ENCODE measurements around the gene NFE2L2.

NFE2L2 gene

GRCh38 chr2:177264209-177264692 lies 276 bp downstream of the NFE2L2 start:
- Histone ChIP-seq H3K4me3 (ENCODE audit: low read depth, low read length) (peak overlapping the region; percentile 69), H3K27ac (ENCODE audit: low read depth, low read length) (peak overlapping the region; percentile 98; the same call in 1 of the 2 replicates), H3K9ac (ENCODE audit: low read length) (peak overlapping the region; percentile 97), H3K9me3 (ENCODE audit: control insufficient read depth, insufficient read depth, low read depth, low read length) (peaks cover 2% of the 10 kb centered on the region; the same call in 1 of the 2 replicates), H3K4me1 (ENCODE audit: control insufficient read depth, insufficient read depth, low read length) (peaks cover 33% of the 10 kb centered on the region), H3K36me3 (ENCODE audit: control insufficient read depth, insufficient read depth, low read length) (peaks cover 3% of the 10 kb centered on the region), H3K27me3 (ENCODE audit: control insufficient read depth, insufficient read depth, low read length) (no peaks in the 10 kb centered on the region)

GRCh38 chr2:177263451-177264208 lies 897 bp downstream of the NFE2L2 start:
- peak overlapping the region; percentile 97 for H3K9ac ChIP-seq (ENCODE audit: low read length)
- peak overlapping the region; percentile 69 for H3K4me3 ChIP-seq (ENCODE audit: low read depth, low read length)
- H3K4me1 ChIP-seq (ENCODE audit: control insufficient read depth, insufficient read depth, low read length) = peaks cover 33% of the 10 kb centered on the region
- H3K36me3 ChIP-seq (ENCODE audit: control insufficient read depth, insufficient read depth, low read length) = peaks cover 8% of the 10 kb centered on the region
- H3K27me3 ChIP-seq (ENCODE audit: control insufficient read depth, insufficient read depth, low read length) = no peaks in the 10 kb centered on the region
- peaks cover 9% of the 10 kb centered on the region for H3K9me3 ChIP-seq (ENCODE audit: control insufficient read depth, insufficient read depth, low read depth, low read length)
- H3K27ac ChIP-seq (ENCODE audit: low read depth, low read length) = peak overlapping the region; percentile 98; the same call in 1 of the 2 replicates

DNA sequence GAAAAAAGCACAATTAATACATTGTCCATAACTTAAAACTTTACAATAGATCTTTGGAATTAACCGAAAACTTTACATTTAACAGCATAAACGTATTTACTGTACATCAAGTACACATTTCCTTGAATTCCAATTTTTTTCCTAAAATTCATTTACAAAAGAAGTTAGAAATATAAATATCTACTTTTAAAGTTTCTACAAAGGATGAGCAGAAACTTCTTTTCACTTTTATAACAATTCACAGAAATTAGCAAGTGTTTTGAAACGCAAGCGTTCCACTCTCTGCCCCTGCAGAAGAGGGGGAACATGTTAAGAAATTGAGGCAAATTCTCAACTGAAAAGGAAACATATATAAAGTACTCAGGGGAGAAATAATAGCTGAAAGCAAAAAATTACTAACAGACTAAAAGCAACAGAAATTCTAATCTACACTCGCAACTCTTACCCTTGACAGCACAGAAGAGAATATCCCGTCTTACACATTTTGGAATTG lies 1.5 kb downstream of the NFE2L2 start:
- H3K36me3 ChIP-seq (ENCODE audit: control insufficient read depth, insufficient read depth, low read length) = peaks cover 9% of the 10 kb centered on the region
- peak overlapping the region; percentile 98; the same call in 1 of the 2 replicates for H3K27ac ChIP-seq (ENCODE audit: low read depth, low read length)
- no peaks in the 10 kb centered on the region for H3K27me3 ChIP-seq (ENCODE audit: control insufficient read depth, insufficient read depth, low read length)
- H3K9ac ChIP-seq (ENCODE audit: low read length) = peak overlapping the region; percentile 97
- peaks cover 14% of the 10 kb centered on the region for H3K9me3 ChIP-seq (ENCODE audit: control insufficient read depth, insufficient read depth, low read depth, low read length)
- peaks cover 33% of the 10 kb centered on the region for H3K4me1 ChIP-seq (ENCODE audit: control insufficient read depth, insufficient read depth, low read length)
- H3K4me3 ChIP-seq (ENCODE audit: low read depth, low read length) = peak overlapping the region; percentile 69

DNA sequence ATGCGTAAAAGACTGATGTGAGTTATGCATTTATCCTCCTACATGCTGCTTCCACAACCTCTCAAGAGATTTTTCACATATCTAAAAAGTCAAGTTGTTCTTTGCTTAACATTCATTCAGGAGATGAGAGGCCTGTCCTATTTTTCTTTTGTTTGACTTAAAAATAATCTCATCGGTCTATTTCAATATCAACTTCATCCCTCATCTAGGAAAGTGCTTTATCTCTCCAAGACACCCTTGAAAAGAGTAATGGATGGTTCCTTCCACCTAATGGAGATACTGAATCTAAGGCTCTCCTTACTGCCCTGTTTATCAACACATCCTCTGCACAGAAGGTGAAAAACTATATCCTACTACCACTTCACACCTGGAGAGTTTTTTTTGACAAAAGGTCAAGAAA lies 2.4 kb downstream of the NFE2L2 start:
- Histone ChIP-seq H3K9me3 (ENCODE audit: control insufficient read depth, insufficient read depth, low read depth, low read length) (peaks cover 20% of the 10 kb centered on the region), H3K36me3 (ENCODE audit: control insufficient read depth, insufficient read depth, low read length) (peaks cover 9% of the 10 kb centered on the region), H3K4me1 (ENCODE audit: control insufficient read depth, insufficient read depth, low read length) (peaks cover 33% of the 10 kb centered on the region), H3K27ac (ENCODE audit: low read depth, low read length) (no peak overlapping the region), H3K9ac (ENCODE audit: low read length) (no peak overlapping the region), H3K4me3 (ENCODE audit: low read depth, low read length) (peak overlapping the region; percentile 69), H3K27me3 (ENCODE audit: control insufficient read depth, insufficient read depth, low read length) (no peaks in the 10 kb centered on the region)

GRCh38 chr2:177261116-177262060 lies 3.1 kb downstream of the NFE2L2 start:
- no peak overlapping the region for H3K27ac ChIP-seq (ENCODE audit: low read depth, low read length)
- H3K36me3 ChIP-seq (ENCODE audit: control insufficient read depth, insufficient read depth, low read length) = peaks cover 9% of the 10 kb centered on the region
- no peak overlapping the region for H3K9ac ChIP-seq (ENCODE audit: low read length)
- H3K4me1 ChIP-seq (ENCODE audit: control insufficient read depth, insufficient read depth, low read length) = peaks cover 35% of the 10 kb centered on the region
- no peaks in the 10 kb centered on the region for H3K27me3 ChIP-seq (ENCODE audit: control insufficient read depth, insufficient read depth, low read length)
- H3K9me3 ChIP-seq (ENCODE audit: control insufficient read depth, insufficient read depth, low read depth, low read length) = peaks cover 20% of the 10 kb centered on the region
- peak overlapping the region; percentile 69; the same call in 1 of the 2 replicates for H3K4me3 ChIP-seq (ENCODE audit: low read depth, low read length)

- Histone ChIP-seq H3K4me3 (ENCODE audit: low read depth, low read length) (no peak overlapping the region), H3K27me3 (ENCODE audit: control insufficient read depth, insufficient read depth, low read length) (no peaks in the 10 kb centered on the region), H3K9ac (ENCODE audit: low read length) (no peak overlapping the region), H3K9me3 (ENCODE audit: control insufficient read depth, insufficient read depth, low read depth, low read length) (peaks cover 20% of the 10 kb centered on the region), H3K36me3 (ENCODE audit: control insufficient read depth, insufficient read depth, low read length) (peaks cover 9% of the 10 kb centered on the region), H3K27ac (ENCODE audit: low read depth, low read length) (no peak overlapping the region), H3K4me1 (ENCODE audit: control insufficient read depth, insufficient read depth, low read length) (peaks cover 29% of the 10 kb centered on the region)
Measured at GRCh38 chr2:177260379-177260778, 4.1 kb downstream of the NFE2L2 start.

DNA sequence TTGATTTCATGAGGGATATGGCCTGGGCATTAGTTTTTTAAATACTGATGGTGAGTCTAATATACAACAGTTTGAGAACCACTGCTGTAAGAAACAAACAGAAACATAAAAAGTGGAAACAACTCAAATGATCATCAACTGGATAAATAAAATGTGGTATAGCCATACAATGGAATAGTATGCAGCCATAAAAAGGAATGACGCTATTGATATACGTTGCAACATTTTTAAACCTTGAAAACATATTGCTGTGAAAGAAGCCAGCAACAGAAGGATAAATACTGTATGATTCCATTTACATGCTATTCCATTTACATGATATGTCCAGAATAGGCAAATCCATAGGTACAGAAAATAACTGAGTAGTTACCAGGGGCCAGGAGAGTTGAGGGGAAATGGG lies 6.5 kb downstream of the NFE2L2 start:
- H3K9me3 ChIP-seq (ENCODE audit: control insufficient read depth, insufficient read depth, low read depth, low read length) = peaks cover 20% of the 10 kb centered on the region
- peaks cover 9% of the 10 kb centered on the region; the same call in 1 of the 2 replicates for H3K36me3 ChIP-seq (ENCODE audit: control insufficient read depth, insufficient read depth, low read length)
- no peak overlapping the region for H3K4me3 ChIP-seq (ENCODE audit: low read depth, low read length)
- H3K9ac ChIP-seq (ENCODE audit: low read length) = no peak overlapping the region
- no peak overlapping the region for H3K27ac ChIP-seq (ENCODE audit: low read depth, low read length)
- peaks cover 42% of the 10 kb centered on the region for H3K4me1 ChIP-seq (ENCODE audit: control insufficient read depth, insufficient read depth, low read length)
- no peaks in the 10 kb centered on the region for H3K27me3 ChIP-seq (ENCODE audit: control insufficient read depth, insufficient read depth, low read length)

GRCh38 chr2:177257471-177257870 lies 7.1 kb downstream of the NFE2L2 start:
- H3K36me3 ChIP-seq (ENCODE audit: control insufficient read depth, insufficient read depth, low read length) = peaks cover 9% of the 10 kb centered on the region; the same call in 1 of the 2 replicates
- H3K9me3 ChIP-seq (ENCODE audit: control insufficient read depth, insufficient read depth, low read depth, low read length) = peaks cover 20% of the 10 kb centered on the region
- H3K4me3 ChIP-seq (ENCODE audit: low read depth, low read length) = no peak overlapping the region
- no peak overlapping the region for H3K9ac ChIP-seq (ENCODE audit: low read length)
- no peak overlapping the region for H3K27ac ChIP-seq (ENCODE audit: low read depth, low read length)
- H3K4me1 ChIP-seq (ENCODE audit: control insufficient read depth, insufficient read depth, low read length) = peaks cover 38% of the 10 kb centered on the region
- H3K27me3 ChIP-seq (ENCODE audit: control insufficient read depth, insufficient read depth, low read length) = no peaks in the 10 kb centered on the region

GRCh38 chr2:177256695-177257094 lies 7.8 kb downstream of the NFE2L2 start:
- Histone ChIP-seq H3K36me3 (ENCODE audit: control insufficient read depth, insufficient read depth, low read length) (peaks cover 9% of the 10 kb centered on the region; the same call in 1 of the 2 replicates), H3K4me3 (ENCODE audit: low read depth, low read length) (no peak overlapping the region), H3K9me3 (ENCODE audit: control insufficient read depth, insufficient read depth, low read depth, low read length) (peaks cover 20% of the 10 kb centered on the region)

GRCh38 chr2:177256026-177256425 lies 8.5 kb downstream of the NFE2L2 start:
- H3K9me3 ChIP-seq (ENCODE audit: control insufficient read depth, insufficient read depth, low read depth, low read length) = peaks cover 20% of the 10 kb centered on the region
- peaks cover 9% of the 10 kb centered on the region; the same call in 1 of the 2 replicates for H3K36me3 ChIP-seq (ENCODE audit: control insufficient read depth, insufficient read depth, low read length)
- no peak overlapping the region for H3K4me3 ChIP-seq (ENCODE audit: low read depth, low read length)
- peaks cover 31% of the 10 kb centered on the region for H3K4me1 ChIP-seq (ENCODE audit: control insufficient read depth, insufficient read depth, low read length)
- no peaks in the 10 kb centered on the region for H3K27me3 ChIP-seq (ENCODE audit: control insufficient read depth, insufficient read depth, low read length)
- H3K9ac ChIP-seq (ENCODE audit: low read length) = no peak overlapping the region
- no peak overlapping the region for H3K27ac ChIP-seq (ENCODE audit: low read depth, low read length)

More at GRCh38 chr2:177256695-177257094, 7.8 kb downstream of the NFE2L2 start:
- Histone ChIP-seq H3K27ac (ENCODE audit: low read depth, low read length) (no peak overlapping the region), H3K9ac (ENCODE audit: low read length) (no peak overlapping the region), H3K4me1 (ENCODE audit: control insufficient read depth, insufficient read depth, low read length) (peaks cover 30% of the 10 kb centered on the region), H3K27me3 (ENCODE audit: control insufficient read depth, insufficient read depth, low read length) (no peaks in the 10 kb centered on the region)
